NCI-H2029 treated with DMSO at 0.1 percent for 48 hours (cell line): ENCODE measurements around the gene FAM209A.
"Not testable (repeated sequence)": the region's sequence is repeated elsewhere in the genome, so short reads cannot be mapped to it uniquely, and the experiment has no call there.

ENCODE experiments used
- DNase-seq: peaks from one replicate; lab custom pipeline; 2025; lab: John Stamatoyannopoulos, UW

Gene FAM209A

GRCh38 chr20:56540415-56540814 is 15.9 kb downstream of the FAM209A start:
- DNase-seq = no peak

GRCh38 chr20:56542489-56543030 is 18.0 kb downstream of the FAM209A start:
- no peak for DNase-seq

- DNase-seq = no peak
Measured at GRCh38 chr20:56551571-56551970, 27.0 kb downstream of the FAM209A start.

GRCh38 chr20:56552911-56553629 is 28.5 kb downstream of the FAM209A start:
- no peak for DNase-seq

- DNase-seq = peak; percentile 96
Measured at GRCh38 chr20:56554869-56555268, 30.3 kb downstream of the FAM209A start.

- DNase-seq = no peak
Measured at GRCh38 chr20:56558968-56559367, 34.4 kb downstream of the FAM209A start.

GRCh38 chr20:56564526-56564925 is 40.0 kb downstream of the FAM209A start:
- DNase-seq = not testable (repeated sequence)

- DNase-seq = no peak
Measured at GRCh38 chr20:56565511-56565910, 41.0 kb downstream of the FAM209A start.

- peak; percentile 30 for DNase-seq
Measured at GRCh38 chr20:56566621-56567020, 42.1 kb downstream of the FAM209A start.

GRCh38 chr20:56570832-56571231 is 46.3 kb downstream of the FAM209A start:
- DNase-seq = no peak

GRCh38 chr20:56572172-56572571 is 47.6 kb downstream of the FAM209A start:
- no peak for DNase-seq

GRCh38 chr20:56573986-56574385 is 49.4 kb downstream of the FAM209A start:
- DNase-seq = no peak

GRCh38 chr20:56574531-56575142 is 50.1 kb downstream of the FAM209A start:
- DNase-seq = no peak

GRCh38 chr20:56575157-56575556 is 50.6 kb downstream of the FAM209A start:
- no peak for DNase-seq
